Activated naive CD4-positive, alpha-beta T cell treated with anti-CD3 and anti-CD28 coated beads, Interleukin-2, amount 10 ng/mL, durations not matched to agents 7 days and 5 days (primary cell): ENCODE data around the gene GUCY1A2.

Source experiments
- CTCF ChIA-PET: fragments of 350-600 bp; sonication (Branson Sonifier 250); formaldehyde crosslinking; loops from one replicate; lab custom pipeline; 2021; ENCODE audit warnings: antibody characterized with exemption; lab: Charles Lee
- DNase-seq: peaks from one replicate; pipeline ENCODE4 v3.0.0-alpha.2; 2020
- H3K27ac Mint-ChIP-seq: one replicate; pipeline ENCODE4 v1.8.0; 2021; ENCODE audit warnings: mild to moderate bottlenecking, moderate library complexity, mixed read lengths
- H3K27me3 Mint-ChIP-seq: one replicate; pipeline ENCODE4 v1.8.0; 2021; ENCODE audit warnings: mild to moderate bottlenecking, mixed read lengths
- H3K36me3 Mint-ChIP-seq: one replicate; pipeline ENCODE4 v1.8.0; 2021; ENCODE audit warnings: mixed read lengths
- H3K4me1 Mint-ChIP-seq: one replicate; pipeline ENCODE4 v1.8.0; 2021; ENCODE audit warnings: mixed read lengths
- H3K4me3 Mint-ChIP-seq: one replicate; pipeline ENCODE4 v1.8.0; 2021; ENCODE audit warnings: mild to moderate bottlenecking, moderate library complexity, mixed read lengths
- H3K9me3 Mint-ChIP-seq: one replicate; pipeline ENCODE4 v1.8.0; 2021; ENCODE audit warnings: mixed read lengths

GUCY1A2 gene

DNA sequence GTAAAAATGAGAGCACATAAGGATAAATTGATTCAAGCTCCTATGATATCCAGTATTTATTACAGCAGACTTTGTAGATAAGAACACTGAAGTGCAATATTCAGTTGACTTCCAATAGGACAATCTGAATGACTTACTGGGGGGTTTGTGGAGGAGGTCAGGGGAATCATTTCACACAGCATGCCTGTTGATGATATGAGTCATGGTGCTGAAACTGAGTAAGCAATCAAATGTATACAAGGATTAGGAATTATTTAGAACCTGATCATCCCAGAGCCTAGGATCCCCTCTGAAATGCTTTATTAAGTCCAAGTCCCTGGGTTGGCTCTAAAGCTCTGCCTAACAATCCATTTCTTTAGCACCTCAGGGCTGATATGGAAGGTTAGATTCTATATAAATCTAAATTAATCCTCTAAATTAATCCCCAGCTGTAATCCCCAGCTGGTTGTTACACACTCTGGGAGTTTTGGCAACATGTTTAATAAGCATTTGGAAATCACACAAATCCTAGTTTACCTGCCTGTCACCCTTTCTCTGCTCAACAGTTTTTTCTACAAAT lies 326.4 kb downstream of the GUCY1A2 start:
- Mint-ChIP-seq H3K27ac (no peak overlapping the region), H3K4me3 (no peak overlapping the region), H3K9me3 (peaks cover 5% of the 10 kb centered on the region), H3K4me1 (no peaks in the 10 kb centered on the region), H3K27me3 (no peaks in the 10 kb centered on the region), H3K36me3 (no peaks in the 10 kb centered on the region)
- no peak for DNase-seq
- CTCF ChIA-PET = no interaction called here

DNA sequence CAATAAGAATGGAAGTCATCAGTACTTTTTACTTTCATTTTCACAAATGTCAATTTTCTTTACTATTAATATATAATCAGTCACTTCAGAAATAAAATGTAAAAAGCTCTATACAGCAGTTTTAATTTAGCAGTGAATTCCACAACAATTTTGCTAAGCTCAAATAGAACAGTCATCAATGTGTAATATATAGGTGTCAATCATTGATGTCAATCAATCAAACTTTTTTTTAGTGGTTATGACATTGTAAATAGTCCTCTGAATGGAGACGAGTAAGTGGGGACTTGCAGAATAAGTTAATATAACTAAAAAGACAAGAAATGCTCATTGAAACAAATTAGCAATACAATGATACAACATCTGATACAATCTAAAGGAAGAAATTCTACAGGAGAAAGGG lies 327.4 kb downstream of the GUCY1A2 start:
- H3K4me1 Mint-ChIP-seq = no peaks in the 10 kb centered on the region
- H3K4me3 Mint-ChIP-seq = no peak overlapping the region
- H3K36me3 Mint-ChIP-seq = no peaks in the 10 kb centered on the region
- CTCF ChIA-PET = no interaction called here
- no peak for DNase-seq
- H3K27me3 Mint-ChIP-seq = no peaks in the 10 kb centered on the region
- H3K9me3 Mint-ChIP-seq = peaks cover 5% of the 10 kb centered on the region
- H3K27ac Mint-ChIP-seq = no peak overlapping the region

DNA sequence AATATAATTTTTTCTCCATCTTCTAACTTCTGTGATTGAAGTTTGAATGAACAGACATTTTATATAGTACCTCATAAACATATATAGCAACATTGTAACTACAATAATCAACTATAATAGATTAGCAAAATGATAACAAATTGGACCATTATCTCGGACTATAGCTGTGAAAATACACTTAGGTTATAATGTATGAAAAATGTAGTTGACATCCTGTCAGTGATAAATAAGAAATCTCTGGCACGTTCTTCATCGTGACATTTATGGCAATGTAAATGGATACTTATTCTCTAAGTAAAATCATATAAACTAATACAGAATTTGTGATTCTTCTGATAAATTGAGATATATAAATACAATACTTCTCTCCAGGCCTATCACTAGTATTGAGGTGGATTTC lies 333.3 kb downstream of the GUCY1A2 start:
- H3K36me3 Mint-ChIP-seq = no peaks in the 10 kb centered on the region
- no peaks in the 10 kb centered on the region for H3K4me1 Mint-ChIP-seq
- H3K4me3 Mint-ChIP-seq = no peak overlapping the region
- H3K27ac Mint-ChIP-seq = no peak overlapping the region
- H3K9me3 Mint-ChIP-seq = peaks cover 5% of the 10 kb centered on the region
- no peaks in the 10 kb centered on the region for H3K27me3 Mint-ChIP-seq
- DNase-seq = no peak
- CTCF ChIA-PET = no interaction called here

DNA sequence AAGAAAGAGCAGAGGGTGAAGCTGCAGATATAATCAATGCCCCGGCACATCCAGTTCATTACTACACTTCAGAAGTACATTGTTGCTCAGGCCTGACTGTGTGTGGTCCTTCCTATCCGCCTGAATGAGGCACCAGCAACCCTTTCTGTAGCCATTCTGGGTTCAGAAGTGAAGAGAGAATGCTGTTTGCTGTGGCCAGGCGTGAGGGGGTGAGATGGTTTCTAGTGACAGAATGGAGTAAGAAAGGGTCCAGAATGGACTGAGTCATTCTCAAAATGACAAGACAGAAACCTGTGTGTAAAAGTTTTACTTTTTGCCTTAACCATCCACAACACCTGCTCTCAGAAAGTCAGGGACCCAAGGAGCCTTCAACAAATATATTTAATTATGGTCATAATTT lies 334.8 kb downstream of the GUCY1A2 start:
- H3K36me3 Mint-ChIP-seq = no peaks in the 10 kb centered on the region
- peaks cover 2% of the 10 kb centered on the region for H3K9me3 Mint-ChIP-seq
- H3K27ac Mint-ChIP-seq = no peak overlapping the region
- no peak overlapping the region for H3K4me3 Mint-ChIP-seq
- DNase-seq = no peak
- H3K27me3 Mint-ChIP-seq = no peaks in the 10 kb centered on the region
- CTCF ChIA-PET = no interaction called here
- no peaks in the 10 kb centered on the region for H3K4me1 Mint-ChIP-seq

DNA sequence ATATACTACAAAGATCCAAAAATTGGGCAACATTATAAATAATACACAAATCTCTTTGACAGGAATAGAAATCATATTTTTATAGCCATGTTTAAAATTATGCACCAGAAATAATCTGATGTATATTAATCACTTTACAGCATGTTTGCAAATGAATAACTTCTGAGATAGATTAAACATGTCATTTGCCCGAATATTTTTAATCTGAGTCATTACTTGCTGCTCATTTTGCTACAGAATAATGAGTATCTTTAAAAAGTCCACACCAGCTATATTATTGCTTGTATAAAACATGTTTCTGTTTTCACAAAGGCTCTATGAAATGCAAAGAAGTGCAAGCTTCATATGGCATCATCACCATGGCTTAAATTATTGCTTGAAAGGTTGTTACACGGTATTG lies 336.8 kb downstream of the GUCY1A2 start:
- DNase-seq = no peak
- Mint-ChIP-seq H3K9me3 (no peaks in the 10 kb centered on the region), H3K27ac (no peak overlapping the region), H3K36me3 (no peaks in the 10 kb centered on the region), H3K27me3 (no peaks in the 10 kb centered on the region), H3K4me3 (no peak overlapping the region), H3K4me1 (no peaks in the 10 kb centered on the region)
- CTCF ChIA-PET = no interaction called here

DNA sequence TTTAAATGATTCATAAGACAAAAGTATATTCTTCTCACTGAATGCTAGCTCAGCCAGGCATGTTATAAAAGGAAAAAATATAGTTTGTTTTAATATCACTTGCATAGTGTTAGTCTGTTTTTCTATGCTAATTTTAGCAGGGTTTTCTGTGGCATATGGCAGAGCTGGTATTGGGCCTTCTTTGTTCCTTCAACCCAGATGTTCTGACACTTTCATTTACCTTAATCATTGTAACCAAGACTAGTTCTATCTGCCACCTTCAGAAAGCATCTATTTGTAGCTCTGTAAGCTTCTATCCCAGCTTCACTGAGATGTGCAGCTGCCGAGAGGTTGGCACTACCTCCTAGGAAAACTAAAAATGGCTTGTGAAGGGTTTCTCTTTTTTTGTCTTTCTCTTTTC lies 338.7 kb downstream of the GUCY1A2 start:
- CTCF ChIA-PET = no interaction called here
- no peak overlapping the region for H3K27ac Mint-ChIP-seq
- no peaks in the 10 kb centered on the region for H3K27me3 Mint-ChIP-seq
- H3K4me1 Mint-ChIP-seq = no peaks in the 10 kb centered on the region
- no peak overlapping the region for H3K4me3 Mint-ChIP-seq
- H3K9me3 Mint-ChIP-seq = no peaks in the 10 kb centered on the region
- no peaks in the 10 kb centered on the region for H3K36me3 Mint-ChIP-seq
- DNase-seq = no peak

DNA sequence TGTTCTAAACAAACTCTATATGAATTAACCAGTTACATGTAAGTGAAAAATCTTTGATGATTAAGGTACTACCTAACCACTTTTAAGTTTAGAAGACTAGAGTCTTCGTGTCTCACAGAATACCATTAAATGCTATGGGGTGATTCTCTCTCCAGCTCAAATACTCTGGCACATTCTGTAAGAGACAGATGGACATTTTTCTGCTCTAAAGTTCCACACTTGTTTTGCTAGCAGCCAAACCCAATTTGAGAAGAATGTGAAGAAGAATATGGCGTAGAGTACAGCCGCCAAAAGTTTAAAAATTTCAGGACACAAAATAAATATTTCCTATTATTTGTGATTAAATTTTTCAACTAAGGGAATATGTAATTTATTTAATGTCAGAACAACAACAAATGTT lies 339.1 kb downstream of the GUCY1A2 start:
- Mint-ChIP-seq H3K36me3 (no peaks in the 10 kb centered on the region), H3K4me1 (no peaks in the 10 kb centered on the region), H3K9me3 (no peaks in the 10 kb centered on the region), H3K27ac (no peak overlapping the region), H3K4me3 (no peak overlapping the region), H3K27me3 (no peaks in the 10 kb centered on the region)
- DNase-seq = no peak
- CTCF ChIA-PET = no interaction called here

DNA sequence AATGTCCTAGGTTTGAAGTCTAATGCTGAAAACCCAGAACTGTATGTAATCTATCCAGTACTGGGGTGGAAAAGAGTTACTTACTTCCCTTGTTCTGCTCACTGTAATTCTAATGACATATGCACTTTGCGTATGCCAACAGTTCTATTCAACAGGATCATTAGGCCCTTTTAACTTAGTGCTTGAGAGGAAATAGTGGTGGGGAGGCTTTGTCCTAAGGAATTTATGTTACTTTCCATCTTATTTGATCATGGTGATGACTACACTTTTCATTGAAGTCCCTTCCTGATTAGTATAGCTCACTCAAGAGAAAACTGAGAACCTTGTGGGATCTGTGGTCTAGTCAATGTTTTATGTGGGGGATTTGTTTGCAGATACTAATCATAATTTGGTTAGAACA lies 348.2 kb downstream of the GUCY1A2 start:
- CTCF ChIA-PET = no interaction called here
- Mint-ChIP-seq H3K27ac (no peak overlapping the region), H3K27me3 (no peaks in the 10 kb centered on the region), H3K9me3 (peaks cover 12% of the 10 kb centered on the region), H3K36me3 (no peaks in the 10 kb centered on the region), H3K4me1 (no peaks in the 10 kb centered on the region), H3K4me3 (no peak overlapping the region)
- no peak for DNase-seq

DNA sequence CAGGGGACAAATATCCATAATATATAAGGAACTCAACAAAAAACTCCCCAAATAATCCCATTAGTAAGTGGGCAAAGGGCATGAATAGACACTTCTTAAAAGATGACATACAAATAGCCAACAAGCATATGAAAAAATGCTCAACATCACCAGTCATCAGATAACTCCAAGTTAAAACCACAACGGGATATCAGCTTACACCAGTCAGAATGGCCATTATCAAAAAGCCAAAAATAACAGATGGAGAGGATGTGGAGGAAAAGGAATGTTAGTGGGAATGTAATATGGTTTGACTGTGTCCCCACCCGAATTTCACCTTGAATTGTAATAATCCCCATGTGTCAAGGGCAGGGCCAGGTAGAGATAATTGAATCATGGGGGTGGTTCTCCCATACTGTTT lies 350.1 kb downstream of the GUCY1A2 start:
- Mint-ChIP-seq H3K9me3 (peaks cover 12% of the 10 kb centered on the region), H3K36me3 (no peaks in the 10 kb centered on the region), H3K27me3 (no peaks in the 10 kb centered on the region), H3K4me3 (no peak overlapping the region), H3K4me1 (no peaks in the 10 kb centered on the region), H3K27ac (no peak overlapping the region)
- CTCF ChIA-PET = no interaction called here
- DNase-seq = no peak

DNA sequence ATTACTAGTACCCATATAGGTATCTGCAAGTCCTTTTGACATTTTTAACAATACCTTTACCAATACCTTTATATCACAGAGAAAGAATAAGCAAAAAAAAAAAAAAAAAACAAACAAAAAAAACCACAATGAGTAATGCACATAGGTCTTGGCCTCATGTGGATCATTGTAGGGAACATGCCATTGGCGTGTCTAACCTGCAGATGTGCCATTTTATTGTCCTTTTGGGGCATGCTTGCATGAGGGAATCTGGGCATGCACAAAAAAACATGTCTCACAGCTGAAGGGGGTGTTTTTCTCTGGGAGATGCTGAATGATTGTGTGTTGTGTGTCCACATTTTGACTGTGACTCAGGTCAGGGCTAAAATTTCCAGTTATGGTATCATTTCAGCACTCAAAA lies 361.6 kb downstream of the GUCY1A2 start:
- H3K4me1 Mint-ChIP-seq = no peaks in the 10 kb centered on the region
- no peaks in the 10 kb centered on the region for H3K27me3 Mint-ChIP-seq
- no peak overlapping the region for H3K27ac Mint-ChIP-seq
- H3K9me3 Mint-ChIP-seq = peaks cover 2% of the 10 kb centered on the region
- no peak for DNase-seq
- CTCF ChIA-PET = no interaction called here
- no peaks in the 10 kb centered on the region for H3K36me3 Mint-ChIP-seq
- H3K4me3 Mint-ChIP-seq = no peak overlapping the region

DNA sequence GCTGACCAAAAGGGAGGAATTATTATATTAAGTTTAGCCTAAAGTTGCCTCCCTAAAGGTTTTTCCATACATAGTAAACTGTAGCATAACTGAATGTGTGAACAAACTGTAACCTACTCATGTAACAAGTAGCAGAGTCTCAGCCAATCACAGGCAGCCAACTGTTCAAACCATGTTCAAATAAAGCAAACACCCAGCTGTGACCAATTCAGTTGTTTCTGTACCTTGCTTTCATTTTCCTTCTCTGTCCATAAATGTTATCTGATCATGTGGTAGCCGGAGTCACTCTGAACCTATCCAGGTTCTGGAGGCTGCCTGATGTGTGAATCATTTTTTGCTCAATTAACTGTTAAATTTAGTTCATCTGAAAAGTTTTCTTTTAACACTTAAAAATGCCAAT lies 373.5 kb downstream of the GUCY1A2 start:
- no peaks in the 10 kb centered on the region for H3K27me3 Mint-ChIP-seq

GRCh38 chr11:106642331-106642730 lies 375.9 kb downstream of the GUCY1A2 start:
- peaks cover 7% of the 10 kb centered on the region for H3K9me3 Mint-ChIP-seq
- CTCF ChIA-PET = no interaction called here
- H3K4me1 Mint-ChIP-seq = no peaks in the 10 kb centered on the region
- H3K27ac Mint-ChIP-seq = no peak overlapping the region
- no peak for DNase-seq
- H3K36me3 Mint-ChIP-seq = no peaks in the 10 kb centered on the region
- H3K4me3 Mint-ChIP-seq = no peak overlapping the region
- H3K27me3 Mint-ChIP-seq = no peaks in the 10 kb centered on the region

More for the DNA sequence above, 373.5 kb downstream of the GUCY1A2 start:
- no peak overlapping the region for H3K27ac Mint-ChIP-seq
- no peak overlapping the region for H3K4me3 Mint-ChIP-seq
- no peaks in the 10 kb centered on the region for H3K4me1 Mint-ChIP-seq
- H3K36me3 Mint-ChIP-seq = no peaks in the 10 kb centered on the region
- H3K9me3 Mint-ChIP-seq = peaks cover 13% of the 10 kb centered on the region
- CTCF ChIA-PET = no interaction called here
- DNase-seq = no peak

DNA sequence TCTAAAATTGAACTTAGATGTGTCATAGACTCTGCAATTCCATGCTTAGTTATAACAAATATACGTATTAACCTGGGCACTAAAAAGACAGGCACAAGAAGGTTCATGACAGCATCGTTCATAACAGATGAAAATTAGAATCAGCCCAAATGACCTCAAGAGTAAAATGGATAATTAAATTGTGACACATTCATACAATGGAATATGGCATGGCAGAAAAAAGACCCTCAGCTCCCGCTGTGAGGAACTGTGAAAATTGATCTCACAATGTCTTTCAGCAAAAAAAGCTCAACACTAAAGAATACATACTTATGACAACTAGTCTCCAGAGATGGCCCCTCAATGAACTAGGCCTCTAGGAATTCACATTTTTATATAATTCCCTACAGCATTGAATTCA lies 386.0 kb downstream of the GUCY1A2 start:
- H3K9me3 Mint-ChIP-seq = peaks cover 10% of the 10 kb centered on the region
- H3K36me3 Mint-ChIP-seq = no peaks in the 10 kb centered on the region
- no peak for DNase-seq
- H3K4me3 Mint-ChIP-seq = no peak overlapping the region
- no peaks in the 10 kb centered on the region for H3K27me3 Mint-ChIP-seq
- no peak overlapping the region for H3K27ac Mint-ChIP-seq
- H3K4me1 Mint-ChIP-seq = no peaks in the 10 kb centered on the region
- CTCF ChIA-PET = no interaction called here

DNA sequence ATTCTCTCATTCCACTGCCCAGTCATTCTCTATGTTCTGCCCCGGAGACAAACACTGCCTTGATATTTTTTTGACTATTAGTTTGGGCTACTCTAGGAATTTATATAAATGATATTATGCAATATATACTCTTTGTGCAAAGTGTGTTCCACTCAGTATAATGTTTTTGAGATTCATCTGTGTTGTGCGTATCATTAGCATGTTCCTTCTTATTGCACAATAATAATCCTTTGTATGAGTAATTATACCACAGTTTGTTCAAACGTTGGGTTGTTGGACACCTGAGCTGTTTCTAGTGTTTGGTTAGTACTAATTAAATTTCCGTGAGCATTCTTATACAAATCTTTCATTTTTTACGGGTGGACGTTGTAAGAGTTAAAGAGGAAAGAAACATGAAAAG lies 390.6 kb downstream of the GUCY1A2 start:
- DNase-seq = no peak
- Mint-ChIP-seq H3K36me3 (no peaks in the 10 kb centered on the region), H3K4me3 (no peak overlapping the region), H3K4me1 (no peaks in the 10 kb centered on the region), H3K9me3 (peaks cover 16% of the 10 kb centered on the region), H3K27me3 (no peaks in the 10 kb centered on the region), H3K27ac (no peak overlapping the region)
- CTCF ChIA-PET = no interaction called here

DNA sequence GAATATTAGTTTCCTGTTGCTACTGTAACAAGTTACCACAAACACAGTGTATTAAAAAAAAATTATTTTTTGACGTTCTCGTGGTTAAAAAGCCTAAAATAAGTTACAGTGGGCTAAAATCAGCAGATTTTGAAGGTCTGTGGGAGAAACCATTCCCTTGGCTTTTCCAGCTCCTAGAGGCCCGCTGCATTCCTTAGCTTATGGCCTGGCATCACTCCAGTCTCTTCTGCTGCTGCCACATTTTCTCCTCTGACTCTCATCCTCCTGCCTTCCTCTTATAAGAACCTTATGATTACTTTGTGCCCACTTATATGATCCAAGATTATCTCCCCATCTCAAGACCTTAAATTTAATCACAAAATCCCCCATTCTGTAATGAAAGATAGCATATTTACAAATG lies 392.7 kb downstream of the GUCY1A2 start:
- DNase-seq = no peak
- no peak overlapping the region for H3K4me3 Mint-ChIP-seq
- H3K27ac Mint-ChIP-seq = no peak overlapping the region
- H3K36me3 Mint-ChIP-seq = no peaks in the 10 kb centered on the region
- no peaks in the 10 kb centered on the region for H3K27me3 Mint-ChIP-seq
- H3K4me1 Mint-ChIP-seq = no peaks in the 10 kb centered on the region
- CTCF ChIA-PET = no interaction called here
- peaks cover 13% of the 10 kb centered on the region for H3K9me3 Mint-ChIP-seq

DNA sequence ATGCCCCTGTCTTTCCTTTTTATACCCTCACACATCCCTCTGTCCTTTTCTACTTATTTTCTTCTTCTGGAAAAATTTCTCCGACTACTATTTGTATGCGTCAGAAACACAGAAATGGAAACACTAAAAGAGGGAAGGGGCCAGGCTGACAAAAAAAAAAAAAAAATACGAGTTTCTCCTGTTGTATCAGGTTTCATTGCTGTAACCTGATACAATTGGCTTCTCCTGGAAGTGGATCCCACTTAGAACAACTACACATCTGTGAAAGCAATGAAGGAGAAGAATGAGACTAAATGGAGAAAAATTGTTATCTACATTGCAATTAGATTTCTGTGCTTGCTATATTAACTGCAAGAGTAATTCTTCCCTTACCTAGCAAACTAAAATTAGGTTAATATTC lies 393.9 kb downstream of the GUCY1A2 start:
- CTCF ChIA-PET = no interaction called here
- no peak for DNase-seq
- H3K27ac Mint-ChIP-seq = no peak overlapping the region
- no peaks in the 10 kb centered on the region for H3K36me3 Mint-ChIP-seq
- H3K4me1 Mint-ChIP-seq = no peaks in the 10 kb centered on the region
- H3K4me3 Mint-ChIP-seq = no peak overlapping the region
- no peaks in the 10 kb centered on the region for H3K27me3 Mint-ChIP-seq
- H3K9me3 Mint-ChIP-seq = peaks cover 15% of the 10 kb centered on the region
